Measurements from ENCODE around the gene KIAA1217.

KIAA1217 gene

DNA sequence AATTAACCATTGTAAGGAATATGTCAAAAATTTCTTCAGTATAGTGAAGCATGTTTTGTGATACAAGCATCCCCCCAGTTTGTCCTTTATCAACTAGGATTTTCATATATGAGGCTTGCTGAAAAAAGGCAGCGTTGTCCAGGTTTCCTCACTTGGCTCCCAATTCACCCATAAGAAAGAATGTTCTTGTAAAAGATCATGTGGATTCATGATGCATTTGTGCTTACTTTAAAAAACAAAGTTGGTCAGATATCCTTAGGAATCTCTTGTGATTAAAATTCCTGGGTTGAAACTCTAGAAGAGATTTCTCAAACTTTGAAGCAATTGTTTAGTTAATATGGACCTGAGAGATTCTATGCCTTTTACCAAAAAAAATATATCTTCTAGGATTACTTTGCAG lies 181.8 kb downstream of the KIAA1217 start:
- no peak overlapping the region for H3K27ac ChIP-seq
- no peak for TF ChIP-seq CTCF (conservative IDR thresholded peaks at IDR 0.05)

GRCh38 chr10:24393201-24393600 lies 184.3 kb downstream of the KIAA1217 start:
- no peak for TF ChIP-seq CTCF (conservative IDR thresholded peaks at IDR 0.05)
- H3K27ac ChIP-seq: no peak overlapping the region

DNA sequence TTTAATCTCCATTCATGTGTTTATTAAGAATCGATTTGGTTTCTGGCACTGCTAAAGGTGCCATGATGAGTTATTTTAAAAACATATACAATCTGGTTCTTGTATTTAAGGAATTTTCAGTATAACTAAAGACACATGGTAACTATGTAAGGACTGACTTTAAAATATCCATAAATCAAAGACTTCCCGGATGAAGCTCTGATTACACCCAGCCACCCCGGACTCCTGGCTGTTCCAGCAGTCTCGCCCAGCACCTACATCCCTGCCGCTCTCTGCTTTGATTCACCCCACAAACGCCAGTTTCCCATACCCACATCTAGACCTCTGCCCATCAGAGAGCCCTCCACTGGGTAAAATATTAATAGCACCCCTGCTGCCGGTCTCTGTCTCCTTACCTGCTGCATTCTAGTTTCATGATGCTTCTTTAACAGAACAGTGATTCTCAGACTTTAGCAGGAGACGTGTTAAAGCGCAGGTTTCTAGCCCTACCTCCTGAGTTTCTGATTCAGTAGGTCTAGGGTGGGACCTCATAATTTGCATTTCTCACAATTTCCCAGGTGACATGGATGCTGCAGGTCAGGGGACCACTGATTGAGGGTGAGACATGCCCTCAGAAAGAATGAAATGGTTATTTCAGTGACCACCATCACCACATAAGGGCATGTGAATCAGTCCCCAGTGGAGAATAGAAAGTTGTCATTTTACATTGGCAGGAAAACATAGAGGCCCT lies 185.7 kb downstream of the KIAA1217 start:
- no peak overlapping the region for H3K27ac ChIP-seq
- no peak for TF ChIP-seq CTCF (conservative IDR thresholded peaks at IDR 0.05)

DNA sequence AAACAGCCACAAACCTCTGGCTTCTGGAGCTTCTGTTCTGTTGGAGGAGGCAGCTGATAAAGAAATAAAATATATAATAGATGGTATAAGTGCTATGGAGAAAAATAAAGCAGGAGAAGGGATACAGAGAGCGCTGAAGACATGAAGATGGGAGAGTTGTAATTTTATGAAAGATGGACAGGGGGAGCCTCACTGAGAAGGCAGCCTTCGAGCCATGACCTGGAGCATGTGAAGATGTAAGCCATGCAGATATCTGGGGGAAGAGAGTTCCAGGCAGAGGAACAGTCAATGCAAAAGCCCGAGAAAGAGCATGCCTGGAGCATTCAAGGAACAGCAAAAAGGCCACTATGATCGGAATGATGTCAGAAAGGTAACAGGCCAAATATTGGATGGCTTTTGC lies 187.5 kb downstream of the KIAA1217 start:
- no peak overlapping the region for H3K27ac ChIP-seq
- TF ChIP-seq CTCF (conservative IDR thresholded peaks at IDR 0.05): no peak

DNA sequence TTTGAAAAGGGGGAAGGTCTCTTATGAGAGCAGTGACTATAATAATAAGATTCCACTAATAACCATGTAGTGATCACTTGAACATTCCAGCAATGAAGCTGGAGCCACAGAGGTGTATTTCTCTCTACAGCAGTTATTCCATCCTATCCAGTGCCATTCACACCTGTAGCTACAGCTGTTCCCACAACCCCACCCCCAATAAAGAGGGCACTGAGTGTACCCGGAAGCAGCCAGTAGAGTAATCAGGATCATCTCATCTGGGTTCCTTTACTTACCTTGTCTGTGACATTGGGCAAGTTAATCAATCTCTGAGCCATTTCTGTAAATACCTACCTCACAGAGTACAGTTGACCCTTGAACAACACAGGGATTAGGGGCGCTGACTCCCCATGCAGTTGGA lies 188.7 kb downstream of the KIAA1217 start:
- TF ChIP-seq CTCF (conservative IDR thresholded peaks at IDR 0.05): no peak
- H3K27ac ChIP-seq: no peak overlapping the region

DNA sequence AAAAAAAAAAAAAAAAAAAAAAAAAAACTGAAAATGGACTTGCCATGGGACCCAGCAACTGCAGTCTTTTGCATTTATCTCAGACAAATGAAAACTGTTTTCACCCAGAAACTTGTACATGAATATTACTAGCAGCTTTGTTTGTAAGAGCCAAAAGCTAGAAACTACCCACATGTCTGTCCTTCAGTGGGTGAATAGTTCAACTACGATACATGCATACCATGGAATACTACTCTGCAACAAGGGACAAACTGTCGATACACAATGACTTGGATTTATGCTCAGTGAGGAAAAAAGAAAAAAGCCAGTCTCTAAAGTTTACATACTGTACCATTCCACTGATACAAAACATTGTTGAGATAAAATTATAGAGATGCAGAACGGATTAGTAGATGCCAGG lies 195.6 kb downstream of the KIAA1217 start:
- no peak for TF ChIP-seq CTCF (conservative IDR thresholded peaks at IDR 0.05)
- H3K27ac ChIP-seq: no peak overlapping the region

DNA sequence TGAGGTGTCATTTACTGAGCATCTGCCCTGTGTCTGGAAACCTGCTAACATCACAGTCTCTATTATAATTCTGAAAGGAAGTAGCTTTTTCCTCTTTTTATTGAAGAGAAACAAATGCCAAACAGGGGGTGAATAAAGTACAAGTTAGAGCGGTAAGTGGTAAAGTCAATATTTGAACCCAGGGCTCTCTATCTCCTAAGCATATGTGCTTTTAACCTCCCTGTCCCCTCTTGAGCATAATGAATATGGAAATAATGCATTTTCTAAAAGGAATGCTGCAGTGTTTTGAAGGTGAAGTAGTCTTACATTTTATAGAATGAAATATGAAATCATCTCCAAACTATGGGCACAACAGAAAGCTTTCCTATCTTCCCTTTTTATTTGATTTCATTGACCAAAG lies 196.7 kb downstream of the KIAA1217 start:
- TF ChIP-seq CTCF (conservative IDR thresholded peaks at IDR 0.05): no peak
- no peak overlapping the region for H3K27ac ChIP-seq

All from VCaP (cell line).